Measurements from ENCODE around the gene HAO2. TPM values are rescaled to one million over a fixed set of nuclear protein-coding genes. Genes with fewer than 3 reads are reported as not detected.

The HAO2 gene
- total RNA-seq, 2 experiments from 2014 or later: not detected

DNA sequence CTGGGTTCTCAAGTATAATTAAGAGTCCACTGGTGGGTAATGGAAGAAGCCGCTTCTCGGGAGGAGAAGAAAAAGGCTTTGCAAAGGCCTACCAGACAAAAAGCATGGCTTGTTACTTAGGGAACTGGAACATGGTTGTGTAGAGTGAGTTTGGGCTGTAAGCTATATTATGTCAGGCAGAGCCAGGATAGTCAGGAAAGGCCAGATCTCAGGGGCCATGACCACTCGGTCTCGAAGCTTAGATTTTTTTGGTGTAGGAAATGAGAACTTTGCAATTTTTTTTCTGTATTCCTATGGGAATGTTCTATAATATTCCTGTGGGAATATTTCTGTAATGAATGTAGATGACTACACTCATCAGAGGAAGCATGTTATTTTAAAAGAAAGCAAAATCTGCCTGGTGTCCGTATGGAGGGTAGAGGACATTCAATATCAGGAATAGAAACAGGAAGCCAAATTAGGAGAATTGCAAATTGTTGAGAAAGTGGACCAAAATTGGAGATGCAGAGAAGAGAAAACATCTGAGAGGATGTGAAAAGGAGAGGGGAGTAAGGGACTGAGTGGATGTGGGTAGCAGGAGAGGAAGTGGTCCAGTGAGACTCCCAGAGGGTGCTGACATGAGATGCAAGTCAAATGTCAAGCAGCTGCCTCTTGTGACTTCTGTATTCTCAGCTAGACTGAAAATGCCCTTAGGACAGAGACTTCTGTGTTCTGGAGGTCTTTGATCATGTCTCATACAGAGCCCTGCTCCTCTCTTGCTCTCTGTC is 45.2 kb upstream of the HAO2 start:
- peak; percentile 7 for DNase-seq (ENCODE audit: low spot score)
- Histone ChIP-seq H3K27ac (ENCODE audit: low read depth, low read length, poor library complexity, severe bottlenecking) (no peak overlapping the region), H3K4me3 (ENCODE audit: low read depth, low read length, poor library complexity, severe bottlenecking) (no peak overlapping the region), H3K9me3 (ENCODE audit: low read length) (no peaks in the 10 kb centered on the region), H3K36me3 (ENCODE audit: insufficient read depth, low read length) (no peaks in the 10 kb centered on the region), H2AFZ (ENCODE audit: low read length) (no peak overlapping the region), H3K9me2 (ENCODE audit: insufficient read depth, low read length) (no peaks in the 10 kb centered on the region), H3K79me2 (ENCODE audit: insufficient read depth, low read depth, low read length) (no peaks in the 10 kb centered on the region), H3K4me1 (ENCODE audit: insufficient read depth, low read length, poor library complexity, severe bottlenecking) (no peaks in the 10 kb centered on the region), H3K4me2 (ENCODE audit: low read length) (no peak overlapping the region), H4K20me1 (ENCODE audit: insufficient read depth, low read length) (no peaks in the 10 kb centered on the region)
- BruUV-seq (replicated peaks): no TSS peak
- intact Hi-C loops (cut with micrococcal nuclease; ENCODE audit: unreplicated experiment): no loop called here
- TF ChIP-seq EZH2phosphoT487 (IDR thresholded peaks at IDR 0.05; ENCODE audit: borderline replicate concordance, low read depth, low read length) (no peak), CTCF (conservative IDR thresholded peaks at IDR 0.05; ENCODE audit: low read length) (no peak)
- ChIA-PET CTCF (ENCODE audit: unreplicated experiment) (interaction anchor here (0.6 kb wide), 1 partner anchor 174 kb away, joined by 3 read pairs; no protein-coding TSS in a partner anchor), POLR2A (interaction anchor here (0.7 kb wide), 1 partner anchor 23 kb away, joined by 4 read pairs; no protein-coding TSS in a partner anchor)

DNA sequence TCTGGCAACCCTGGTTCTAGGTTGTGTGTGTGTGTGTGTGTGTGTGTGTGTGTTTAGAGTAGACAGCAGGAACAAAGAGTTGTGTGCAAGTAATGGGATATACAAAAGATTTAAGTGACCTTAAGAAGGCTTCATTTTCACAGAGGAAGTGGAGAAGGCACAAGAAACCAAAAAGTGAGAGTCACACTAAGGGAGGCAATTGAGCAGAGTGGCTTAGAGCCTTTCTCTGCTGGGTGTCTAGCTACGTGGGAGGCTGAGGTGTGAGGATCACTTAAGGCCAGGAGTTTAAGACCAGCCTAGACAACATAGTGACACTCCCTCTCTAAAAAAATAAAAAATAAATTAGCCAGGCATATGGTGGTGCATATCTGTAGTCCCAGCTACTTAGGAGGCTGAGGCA is 44.4 kb upstream of the HAO2 start:
- H3K4me3 ChIP-seq (ENCODE audit: low read depth, low read length, poor library complexity, severe bottlenecking): no peak overlapping the region
- no peak overlapping the region for H2AFZ ChIP-seq (ENCODE audit: low read length)
- H3K79me2 ChIP-seq (ENCODE audit: insufficient read depth, low read depth, low read length): no peaks in the 10 kb centered on the region
- no peak overlapping the region for H3K27ac ChIP-seq (ENCODE audit: low read depth, low read length, poor library complexity, severe bottlenecking)
- H3K9me3 ChIP-seq (ENCODE audit: low read length): no peaks in the 10 kb centered on the region
- POLR2A ChIA-PET: interaction anchor here (1.2 kb wide), 1 partner anchor 130 kb away, joined by 4 read pairs; no protein-coding TSS in a partner anchor
- no peak for DNase-seq (ENCODE audit: low spot score)
- H3K4me1 ChIP-seq (ENCODE audit: insufficient read depth, low read length, poor library complexity, severe bottlenecking): no peaks in the 10 kb centered on the region
- H4K20me1 ChIP-seq (ENCODE audit: insufficient read depth, low read length): no peaks in the 10 kb centered on the region
- intact Hi-C loops (cut with micrococcal nuclease; ENCODE audit: unreplicated experiment): no loop called here
- TF ChIP-seq EZH2phosphoT487 (IDR thresholded peaks at IDR 0.05; ENCODE audit: borderline replicate concordance, low read depth, low read length) (no peak), CTCF (conservative IDR thresholded peaks at IDR 0.05; ENCODE audit: low read length) (no peak)
- H3K36me3 ChIP-seq (ENCODE audit: insufficient read depth, low read length): no peaks in the 10 kb centered on the region
- no peaks in the 10 kb centered on the region for H3K9me2 ChIP-seq (ENCODE audit: insufficient read depth, low read length)
- H3K4me2 ChIP-seq (ENCODE audit: low read length): no peak overlapping the region
- BruUV-seq (replicated peaks): no TSS peak
- CTCF ChIA-PET (ENCODE audit: unreplicated experiment): interaction anchor here (0.6 kb wide), 1 partner anchor 175 kb away, joined by 3 read pairs; no protein-coding TSS in a partner anchor

DNA sequence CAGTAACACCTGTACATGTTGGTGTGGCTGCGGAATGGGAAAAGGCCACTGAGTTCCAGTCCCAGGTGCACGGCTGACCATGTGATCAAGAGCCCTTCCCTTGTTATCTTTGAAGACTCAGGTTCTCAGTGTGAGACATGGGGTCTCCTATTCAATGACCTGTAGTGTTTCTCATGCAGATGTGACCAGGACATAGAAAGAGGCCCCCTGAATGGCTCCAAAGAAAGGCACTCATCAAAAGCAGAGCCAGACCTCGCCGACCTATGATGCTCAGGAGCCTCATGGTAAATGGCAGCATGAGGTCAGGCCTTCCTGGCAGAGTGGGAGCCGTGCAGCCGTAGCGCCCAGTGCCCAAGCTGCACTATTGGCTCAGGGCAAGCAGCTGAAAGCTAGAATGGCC is 42.3 kb upstream of the HAO2 start:
- no peak for DNase-seq (ENCODE audit: low spot score)
- CTCF ChIA-PET (ENCODE audit: unreplicated experiment): no interaction called here
- Histone ChIP-seq H3K79me2 (ENCODE audit: insufficient read depth, low read depth, low read length) (no peaks in the 10 kb centered on the region), H3K4me2 (ENCODE audit: low read length) (no peak overlapping the region), H4K20me1 (ENCODE audit: insufficient read depth, low read length) (no peaks in the 10 kb centered on the region), H3K9me2 (ENCODE audit: insufficient read depth, low read length) (no peaks in the 10 kb centered on the region), H3K9me3 (ENCODE audit: low read length) (no peaks in the 10 kb centered on the region), H3K36me3 (ENCODE audit: insufficient read depth, low read length) (no peaks in the 10 kb centered on the region), H2AFZ (ENCODE audit: low read length) (no peak overlapping the region), H3K4me3 (ENCODE audit: low read depth, low read length, poor library complexity, severe bottlenecking) (no peak overlapping the region), H3K27ac (ENCODE audit: low read depth, low read length, poor library complexity, severe bottlenecking) (no peak overlapping the region), H3K4me1 (ENCODE audit: insufficient read depth, low read length, poor library complexity, severe bottlenecking) (no peaks in the 10 kb centered on the region)
- TF ChIP-seq CTCF (conservative IDR thresholded peaks at IDR 0.05; ENCODE audit: low read length) (no peak), EZH2phosphoT487 (IDR thresholded peaks at IDR 0.05; ENCODE audit: borderline replicate concordance, low read depth, low read length) (no peak)
- BruUV-seq (replicated peaks): no TSS peak
- intact Hi-C loops (cut with micrococcal nuclease; ENCODE audit: unreplicated experiment): no loop called here
- POLR2A ChIA-PET: no interaction called here
